ENCODE results near the gene PHRF1.
"Not testable (repeated sequence)": the region's sequence is repeated elsewhere in the genome, so short reads cannot be mapped to it uniquely, and the experiment has no call there.

Gene PHRF1

GRCh38 chr11:567629-568292 lies 8.5 kb upstream of the PHRF1 start:
- Histone ChIP-seq H3K36me3 (ENCODE audit: control insufficient read depth, insufficient read depth, low read length) (no peaks in the 10 kb centered on the region), H3K9me3 (ENCODE audit: control insufficient read depth, low read length) (no peaks in the 10 kb centered on the region), H3K4me1 (ENCODE audit: control insufficient read depth, insufficient read depth, low read length, poor library complexity, severe bottlenecking) (no peaks in the 10 kb centered on the region), H3K27ac (ENCODE audit: low read depth, low read length, severe bottlenecking) (no peak overlapping the region), H3K4me3 (ENCODE audit: extremely low read depth, insufficient read depth, low read length, poor library complexity, severe bottlenecking) (peak overlapping the region; percentile 51)
- 25 to 32% methylated on average over 26 to 31 of the region's 41 CpGs for WGBS, 2 experiments (ENCODE audit: insufficient coverage in 2 of 2)

- no peaks in the 10 kb centered on the region for H3K4me1 ChIP-seq (ENCODE audit: control insufficient read depth, insufficient read depth, low read length, poor library complexity, severe bottlenecking)
- WGBS, 2 experiments (ENCODE audit: insufficient coverage in 2 of 2): 2 to 3% methylated on average over 85 to 89 of the region's 123 CpGs
- peak overlapping the region; percentile 51 for H3K4me3 ChIP-seq (ENCODE audit: extremely low read depth, insufficient read depth, low read length, poor library complexity, severe bottlenecking)
- no peaks in the 10 kb centered on the region for H3K9me3 ChIP-seq (ENCODE audit: control insufficient read depth, low read length)
- no peaks in the 10 kb centered on the region for H3K36me3 ChIP-seq (ENCODE audit: control insufficient read depth, insufficient read depth, low read length)
- no peak overlapping the region for H3K27ac ChIP-seq (ENCODE audit: low read depth, low read length, severe bottlenecking)
Observed at GRCh38 chr11:568306-569157, 7.7 kb upstream of the PHRF1 start.

GRCh38 chr11:569158-569885 lies 6.9 kb upstream of the PHRF1 start:
- H3K4me3 ChIP-seq (ENCODE audit: extremely low read depth, insufficient read depth, low read length, poor library complexity, severe bottlenecking): peak overlapping the region; percentile 51
- no peak overlapping the region for H3K27ac ChIP-seq (ENCODE audit: low read depth, low read length, severe bottlenecking)
- WGBS, 2 experiments (ENCODE audit: insufficient coverage in 2 of 2): 60 to 65% methylated on average over 30 to 35 of the region's 36 CpGs
- H3K9me3 ChIP-seq (ENCODE audit: control insufficient read depth, low read length): no peaks in the 10 kb centered on the region
- H3K4me1 ChIP-seq (ENCODE audit: control insufficient read depth, insufficient read depth, low read length, poor library complexity, severe bottlenecking): peaks cover 2% of the 10 kb centered on the region
- H3K36me3 ChIP-seq (ENCODE audit: control insufficient read depth, insufficient read depth, low read length): no peaks in the 10 kb centered on the region

GRCh38 chr11:571802-572185 lies 4.5 kb upstream of the PHRF1 start:
- peaks cover 12% of the 10 kb centered on the region for H3K4me1 ChIP-seq (ENCODE audit: control insufficient read depth, insufficient read depth, low read length, poor library complexity, severe bottlenecking)
- H3K9me3 ChIP-seq (ENCODE audit: control insufficient read depth, low read length): no peaks in the 10 kb centered on the region
- no peak overlapping the region for H3K4me3 ChIP-seq (ENCODE audit: extremely low read depth, insufficient read depth, low read length, poor library complexity, severe bottlenecking)
- H3K36me3 ChIP-seq (ENCODE audit: control insufficient read depth, insufficient read depth, low read length): no peaks in the 10 kb centered on the region
- H3K27ac ChIP-seq (ENCODE audit: low read depth, low read length, severe bottlenecking): no peak overlapping the region
- 76 to 78% methylated on average over 5 to 8 of the region's 8 CpGs for WGBS, 2 experiments (ENCODE audit: insufficient coverage in 2 of 2)

- peaks cover 22% of the 10 kb centered on the region for H3K4me1 ChIP-seq (ENCODE audit: control insufficient read depth, insufficient read depth, low read length, poor library complexity, severe bottlenecking)
- peaks cover 11% of the 10 kb centered on the region for H3K36me3 ChIP-seq (ENCODE audit: control insufficient read depth, insufficient read depth, low read length)
- H3K4me3 ChIP-seq (ENCODE audit: extremely low read depth, insufficient read depth, low read length, poor library complexity, severe bottlenecking): no peak overlapping the region
- 93 to 94% methylated on average over 14 of the region's 16 CpGs for WGBS, 2 experiments (ENCODE audit: insufficient coverage in 2 of 2)
- H3K9me3 ChIP-seq (ENCODE audit: control insufficient read depth, low read length): no peaks in the 10 kb centered on the region
- no peak overlapping the region for H3K27ac ChIP-seq (ENCODE audit: low read depth, low read length, severe bottlenecking)
Observed at GRCh38 chr11:573146-573759, 3.0 kb upstream of the PHRF1 start.

- H3K9me3 ChIP-seq (ENCODE audit: control insufficient read depth, low read length); H3K4me3 ChIP-seq (ENCODE audit: extremely low read depth, insufficient read depth, low read length, poor library complexity, severe bottlenecking); H3K27ac ChIP-seq (ENCODE audit: low read depth, low read length, severe bottlenecking): not testable (repeated sequence)
- peaks cover 14% of the 10 kb centered on the region for H3K36me3 ChIP-seq (ENCODE audit: control insufficient read depth, insufficient read depth, low read length)
- 58 to 66% methylated on average over 10 to 12 of the region's 14 CpGs for WGBS, 2 experiments (ENCODE audit: insufficient coverage in 2 of 2)
- H3K4me1 ChIP-seq (ENCODE audit: control insufficient read depth, insufficient read depth, low read length, poor library complexity, severe bottlenecking): peaks cover 29% of the 10 kb centered on the region
Observed at GRCh38 chr11:574031-574570, 2.2 kb upstream of the PHRF1 start.

GRCh38 chr11:574632-575312 lies 1.5 kb upstream of the PHRF1 start:
- peak overlapping the region; percentile 50 for H3K4me3 ChIP-seq (ENCODE audit: extremely low read depth, insufficient read depth, low read length, poor library complexity, severe bottlenecking)
- H3K9me3 ChIP-seq (ENCODE audit: control insufficient read depth, low read length): no peaks in the 10 kb centered on the region
- H3K4me1 ChIP-seq (ENCODE audit: control insufficient read depth, insufficient read depth, low read length, poor library complexity, severe bottlenecking): peaks cover 36% of the 10 kb centered on the region
- H3K36me3 ChIP-seq (ENCODE audit: control insufficient read depth, insufficient read depth, low read length): peaks cover 15% of the 10 kb centered on the region
- H3K27ac ChIP-seq (ENCODE audit: low read depth, low read length, severe bottlenecking): no peak overlapping the region
- WGBS, 2 experiments (ENCODE audit: insufficient coverage in 2 of 2): 15 to 20% methylated on average over 20 to 21 of the region's 25 CpGs

GRCh38 chr11:575313-575995 lies 816 bp upstream of the PHRF1 start:
- Histone ChIP-seq H3K9me3 (ENCODE audit: control insufficient read depth, low read length) (no peaks in the 10 kb centered on the region), H3K27ac (ENCODE audit: low read depth, low read length, severe bottlenecking) (no peak overlapping the region), H3K4me3 (ENCODE audit: extremely low read depth, insufficient read depth, low read length, poor library complexity, severe bottlenecking) (peak overlapping the region; percentile 50), H3K36me3 (ENCODE audit: control insufficient read depth, insufficient read depth, low read length) (peaks cover 18% of the 10 kb centered on the region), H3K4me1 (ENCODE audit: control insufficient read depth, insufficient read depth, low read length, poor library complexity, severe bottlenecking) (peaks cover 38% of the 10 kb centered on the region)
- WGBS, 2 experiments (ENCODE audit: insufficient coverage in 2 of 2): 1 to 2% methylated on average over 46 to 47 of the region's 81 CpGs

GRCh38 chr11:576811-577610 lies 741 bp downstream of the PHRF1 start:
- H3K4me3 ChIP-seq (ENCODE audit: extremely low read depth, insufficient read depth, low read length, poor library complexity, severe bottlenecking): peak overlapping the region; percentile 89
- peaks cover 27% of the 10 kb centered on the region for H3K36me3 ChIP-seq (ENCODE audit: control insufficient read depth, insufficient read depth, low read length)
- WGBS, 2 experiments (ENCODE audit: insufficient coverage in 2 of 2): 8 to 13% methylated on average over 29 to 41 of the region's 48 CpGs
- H3K9me3 ChIP-seq (ENCODE audit: control insufficient read depth, low read length): no peaks in the 10 kb centered on the region
- H3K4me1 ChIP-seq (ENCODE audit: control insufficient read depth, insufficient read depth, low read length, poor library complexity, severe bottlenecking): peaks cover 38% of the 10 kb centered on the region
- no peak overlapping the region for H3K27ac ChIP-seq (ENCODE audit: low read depth, low read length, severe bottlenecking)

All from mesodermal cell (in vitro differentiated cells).